ENCODE measurements around the gene TBC1D22A. TPM values are rescaled to one million over a fixed set of nuclear protein-coding genes. Genes with fewer than 3 reads are reported as not detected.
A peak's percentile ranks its signal among the peaks of the same experiment; 100 is the strongest.

TBC1D22A gene
- total RNA-seq, 1 donor from 2014 or later, result 28.9 TPM

- H3K4me3 Mint-ChIP-seq (ENCODE audit: unreplicated experiment), result no peak overlapping the region
Measured at GRCh38 chr22:46933040-46933930, 170.8 kb downstream of the TBC1D22A start.

GRCh38 chr22:46934172-46934745 lies 171.8 kb downstream of the TBC1D22A start:
- peak; percentile 62 for DNase-seq (ENCODE audit: extremely low spot score, unreplicated experiment)
- H3K9me3 Mint-ChIP-seq (ENCODE audit: unreplicated experiment), result no peaks in the 10 kb centered on the region
- H3K4me1 Mint-ChIP-seq (ENCODE audit: unreplicated experiment), result peaks cover 28% of the 10 kb centered on the region
- no peak for TF ChIP-seq CTCF (IDR thresholded peaks at IDR 0.05)
- no peak overlapping the region for H3K4me3 Mint-ChIP-seq (ENCODE audit: unreplicated experiment)
- peaks cover 9% of the 10 kb centered on the region for H3K36me3 Mint-ChIP-seq (ENCODE audit: unreplicated experiment)
- no peaks in the 10 kb centered on the region for H3K27me3 Mint-ChIP-seq (ENCODE audit: unreplicated experiment)
- H3K27ac Mint-ChIP-seq (ENCODE audit: unreplicated experiment), result peak overlapping the region; percentile 44

More at GRCh38 chr22:46933040-46933930, 170.8 kb downstream of the TBC1D22A start:
- H3K36me3 Mint-ChIP-seq (ENCODE audit: unreplicated experiment), result peaks cover 6% of the 10 kb centered on the region
- H3K27me3 Mint-ChIP-seq (ENCODE audit: unreplicated experiment), result no peaks in the 10 kb centered on the region
- peaks cover 28% of the 10 kb centered on the region for H3K4me1 Mint-ChIP-seq (ENCODE audit: unreplicated experiment)
- peak; percentile 70 for DNase-seq (ENCODE audit: extremely low spot score, unreplicated experiment)
- H3K9me3 Mint-ChIP-seq (ENCODE audit: unreplicated experiment), result no peaks in the 10 kb centered on the region
- H3K27ac Mint-ChIP-seq (ENCODE audit: unreplicated experiment), result no peak overlapping the region
- TF ChIP-seq CTCF (IDR thresholded peaks at IDR 0.05), result no peak

- peaks cover 9% of the 10 kb centered on the region for H3K36me3 Mint-ChIP-seq (ENCODE audit: unreplicated experiment)
- peak; percentile 82 for DNase-seq (ENCODE audit: extremely low spot score, unreplicated experiment)
- peak overlapping the region; percentile 70 for H3K27ac Mint-ChIP-seq (ENCODE audit: unreplicated experiment)
- H3K4me1 Mint-ChIP-seq (ENCODE audit: unreplicated experiment), result peaks cover 28% of the 10 kb centered on the region
- H3K4me3 Mint-ChIP-seq (ENCODE audit: unreplicated experiment), result no peak overlapping the region
- no peaks in the 10 kb centered on the region for H3K9me3 Mint-ChIP-seq (ENCODE audit: unreplicated experiment)
- no peaks in the 10 kb centered on the region for H3K27me3 Mint-ChIP-seq (ENCODE audit: unreplicated experiment)
- no peak for TF ChIP-seq CTCF (IDR thresholded peaks at IDR 0.05)
Measured at GRCh38 chr22:46934746-46935491, 172.5 kb downstream of the TBC1D22A start.

- H3K4me1 Mint-ChIP-seq (ENCODE audit: unreplicated experiment), result peaks cover 28% of the 10 kb centered on the region
- peaks cover 9% of the 10 kb centered on the region for H3K36me3 Mint-ChIP-seq (ENCODE audit: unreplicated experiment)
- H3K9me3 Mint-ChIP-seq (ENCODE audit: unreplicated experiment), result no peaks in the 10 kb centered on the region
- peak overlapping the region; percentile 70 for H3K27ac Mint-ChIP-seq (ENCODE audit: unreplicated experiment)
- TF ChIP-seq CTCF (IDR thresholded peaks at IDR 0.05), result no peak
- peak; percentile 73 for DNase-seq (ENCODE audit: extremely low spot score, unreplicated experiment)
- no peak overlapping the region for H3K4me3 Mint-ChIP-seq (ENCODE audit: unreplicated experiment)
- no peaks in the 10 kb centered on the region for H3K27me3 Mint-ChIP-seq (ENCODE audit: unreplicated experiment)
Measured at GRCh38 chr22:46935506-46936377, 173.3 kb downstream of the TBC1D22A start.

Measured in osteocyte (in vitro differentiated cells).